Stimulated activated CD8-positive, alpha-beta memory T cell treated with anti-CD3 and anti-CD28 coated beads, Interleukin-7, amount 100 ng/mL, for 4 hours (primary cell): ENCODE measurements around the gene SMTN.
"Not testable (repeated sequence)": the region's sequence is repeated elsewhere in the genome, so short reads cannot be mapped to it uniquely, and the experiment has no call there.

Experiments
- DNase-seq, 2 donors: peaks; one replicate each; pipeline ENCODE4 v3.0.0-alpha.2; 2020; ENCODE audit warnings: low read depth in 2 of 2

SMTN gene

GRCh38 chr22:31104869-31105268 lies 23.8 kb downstream of the SMTN start:
- DNase-seq, result peak in 1 of 2 donors; percentile 10

- no peak for DNase-seq
These were observed 24.3 kb downstream of the SMTN start for GRCh38 chr22:31105282-31105929.

GRCh38 chr22:31106001-31106571 lies 25.0 kb downstream of the SMTN start:
- DNase-seq, result no peak

- no peak for DNase-seq
These were observed 25.6 kb downstream of the SMTN start for GRCh38 chr22:31106731-31107177.

GRCh38 chr22:31107178-31107893 lies 26.2 kb downstream of the SMTN start, which contains the start of gene SELENOM:
SELENOM (minus strand) TSS chr22:31107568; CDS start chr22:31107505, 63 bp downstream.
- DNase-seq, result peak; percentile 68 to 81

- DNase-seq, result no peak
These were observed 26.7 kb downstream of the SMTN start for GRCh38 chr22:31107894-31108218.

- DNase-seq, result not testable (repeated sequence)
These were observed 31.5 kb downstream of the SMTN start for GRCh38 chr22:31112547-31113091.

GRCh38 chr22:31118046-31118820 lies 37.1 kb downstream of the SMTN start:
- DNase-seq, result no peak

GRCh38 chr22:31119026-31119717 lies 38.1 kb downstream of the SMTN start:
- no peak for DNase-seq

- DNase-seq, result no peak
These were observed 39.1 kb downstream of the SMTN start for GRCh38 chr22:31120230-31120629.

- no peak for DNase-seq
These were observed 39.5 kb downstream of the SMTN start for GRCh38 chr22:31120642-31121041.

- no peak for DNase-seq
These were observed 40.3 kb downstream of the SMTN start for GRCh38 chr22:31121403-31121802.

- DNase-seq, result no peak
These were observed 41.0 kb downstream of the SMTN start for GRCh38 chr22:31122196-31122531.

GRCh38 chr22:31122532-31123291 lies 41.6 kb downstream of the SMTN start, which contains the start of gene INPP5J:
INPP5J (plus strand) TSS chr22:31122966; CDS start chr22:31123015, 49 bp downstream.
- DNase-seq, result no peak

GRCh38 chr22:31123292-31123602 lies 42.1 kb downstream of the SMTN start:
- no peak for DNase-seq

GRCh38 chr22:31124290-31124689 lies 43.2 kb downstream of the SMTN start:
- DNase-seq, result no peak

- no peak for DNase-seq
These were observed 43.8 kb downstream of the SMTN start for GRCh38 chr22:31124811-31125465.

GRCh38 chr22:31125521-31126117 lies 44.5 kb downstream of the SMTN start:
- no peak for DNase-seq

GRCh38 chr22:31126128-31126868 lies 45.2 kb downstream of the SMTN start:
- DNase-seq, result no peak
